EH (cell line): ENCODE data around the gene PDE4D.

ENCODE experiments used
- DNase-seq: peaks from one replicate; pipeline ENCODE4 v3.0.0-alpha.2; 2015; ENCODE audit warnings: low read depth

Gene PDE4D

DNA sequence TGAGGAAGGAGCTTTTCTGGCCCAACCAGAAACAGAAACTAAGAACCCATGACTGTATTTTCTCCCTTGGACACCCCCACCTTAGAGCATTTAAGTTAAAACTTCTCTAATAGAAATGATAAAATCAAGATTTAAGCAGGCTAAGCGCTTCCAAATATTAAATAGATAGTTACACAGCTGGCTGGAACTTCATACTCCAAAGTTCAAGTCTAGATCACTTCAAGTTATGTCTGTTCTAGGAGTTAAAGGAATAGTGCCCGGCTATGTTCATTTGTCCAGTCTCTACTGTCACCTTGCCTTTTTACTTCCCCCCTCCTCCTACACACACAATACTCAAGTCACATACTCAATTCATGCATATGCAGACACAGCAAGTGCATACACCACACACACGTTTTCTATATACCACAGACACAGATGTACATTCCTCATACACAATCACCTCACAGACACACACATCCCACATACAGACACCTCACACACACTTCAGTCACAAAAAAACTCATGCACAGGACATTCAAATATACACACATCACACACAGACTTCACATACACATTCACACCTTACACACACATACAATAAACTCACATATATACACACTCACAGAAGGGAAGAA lies 237.7 kb downstream of the PDE4D start:
- DNase-seq = no peak

DNA sequence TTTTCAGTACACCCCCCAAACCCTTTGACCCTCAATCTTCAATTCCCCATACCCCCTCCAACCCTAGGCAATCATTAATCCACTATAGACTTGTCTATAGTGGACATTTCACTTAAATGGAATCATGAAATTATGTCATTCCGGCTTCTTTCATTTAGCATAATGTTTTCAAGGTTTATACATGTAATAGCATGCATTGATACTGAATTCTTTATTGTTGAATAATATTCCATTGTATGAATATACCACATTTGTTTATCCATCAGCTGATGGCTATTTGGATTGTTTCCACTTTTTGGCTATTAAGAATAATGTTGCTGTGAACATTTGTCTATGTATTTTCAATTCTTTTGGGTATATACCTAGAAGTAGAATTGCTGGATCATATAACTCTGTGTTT lies 238.8 kb downstream of the PDE4D start:
- DNase-seq = no peak

DNA sequence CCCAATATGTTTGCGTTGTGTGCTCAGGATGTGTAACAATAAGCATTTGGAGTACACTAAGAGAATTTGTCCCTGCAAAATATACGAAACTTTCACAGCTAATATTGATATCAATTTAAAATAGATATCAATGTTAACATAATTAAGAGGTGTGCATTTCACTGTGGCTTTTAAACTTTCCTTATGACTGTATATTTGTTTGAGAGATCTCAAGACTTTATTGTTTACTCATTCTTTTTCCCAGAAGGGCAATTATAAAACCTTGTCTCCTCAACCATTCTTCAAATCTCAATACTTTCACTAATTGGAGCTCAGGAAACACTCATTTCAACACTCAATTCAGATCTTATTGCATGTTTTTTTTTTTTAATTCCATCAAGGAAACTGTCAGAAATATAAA lies 241.1 kb downstream of the PDE4D start:
- DNase-seq = no peak

DNA sequence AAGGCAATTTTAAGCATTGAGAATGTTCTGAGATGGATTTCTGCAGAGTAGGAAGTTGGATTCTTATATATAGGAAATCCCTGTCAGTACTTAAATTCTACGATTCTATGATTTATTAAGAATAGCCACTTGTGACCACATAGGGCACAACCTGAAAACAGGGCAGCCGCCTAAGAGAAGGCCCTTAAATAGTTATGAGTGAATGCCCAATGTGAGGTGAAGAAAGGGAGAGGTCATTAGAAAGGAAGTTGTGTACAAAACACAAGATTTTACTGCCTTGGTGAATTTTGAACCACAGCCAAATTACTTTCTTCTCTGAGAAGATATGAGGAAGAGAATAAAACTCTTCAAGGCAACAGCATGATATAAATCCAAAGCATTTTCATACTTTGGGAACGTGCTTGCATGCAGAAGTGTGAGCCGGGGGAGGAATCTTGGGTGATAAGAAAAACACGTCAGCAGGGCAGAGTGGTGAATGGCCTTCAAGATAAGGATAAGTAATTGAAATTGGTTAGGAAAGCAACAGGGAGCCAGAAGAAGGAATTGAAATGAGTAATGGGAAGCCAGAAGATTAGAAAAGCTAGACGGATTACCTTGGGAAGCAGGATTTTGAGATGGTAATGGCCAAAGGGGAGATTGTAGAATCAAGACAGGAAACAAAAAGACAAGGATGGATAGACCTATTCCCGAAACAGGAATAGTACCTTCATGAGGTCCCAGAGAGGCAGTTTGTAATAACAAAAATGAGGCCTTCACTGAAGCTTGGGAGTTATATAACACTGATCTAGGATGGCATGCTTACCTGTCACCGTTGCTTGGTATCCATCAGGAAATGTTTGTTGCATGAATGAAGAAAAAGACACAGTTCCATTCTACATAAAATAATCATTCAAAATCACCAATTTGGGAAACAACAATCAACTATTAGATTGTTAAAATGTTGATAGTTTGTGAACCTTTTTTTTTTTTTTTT lies 244.3 kb downstream of the PDE4D start:
- DNase-seq = no peak

DNA sequence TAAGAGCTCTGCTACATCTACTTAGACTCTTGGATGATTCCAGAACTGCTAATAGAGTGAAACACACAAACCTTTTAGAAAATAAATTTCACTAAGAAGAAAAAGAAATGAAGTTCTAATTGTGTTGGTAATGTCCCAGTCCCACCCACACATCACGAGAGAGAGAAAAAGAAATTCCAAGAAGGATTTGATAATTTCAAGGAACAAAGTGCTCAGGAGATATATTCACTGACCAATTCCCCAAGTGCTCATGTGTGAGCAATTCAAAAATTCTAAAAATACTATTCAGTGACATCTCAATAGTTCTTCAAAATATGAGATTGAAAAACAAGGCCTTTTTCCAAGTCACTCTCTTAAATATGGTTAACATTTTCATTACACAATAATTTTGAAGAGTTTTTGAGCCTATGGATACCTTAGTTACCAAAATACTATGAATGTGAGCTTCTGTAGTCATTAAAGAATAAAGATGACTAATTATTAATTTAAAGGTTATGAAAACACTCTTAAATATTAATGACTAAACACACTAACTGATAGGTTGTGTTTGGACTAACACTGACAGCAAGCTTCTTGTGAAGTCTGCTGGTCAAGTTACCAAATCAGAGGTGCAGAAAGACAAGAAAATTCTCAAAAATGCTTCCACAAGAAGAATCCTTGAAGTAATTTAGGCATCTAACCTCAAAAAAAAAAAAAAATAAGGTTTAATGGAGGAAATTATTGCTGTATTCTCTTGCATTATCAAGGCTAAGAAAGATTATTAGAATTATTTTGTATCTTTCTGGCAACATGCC lies 245.3 kb downstream of the PDE4D start:
- DNase-seq = no peak

DNA sequence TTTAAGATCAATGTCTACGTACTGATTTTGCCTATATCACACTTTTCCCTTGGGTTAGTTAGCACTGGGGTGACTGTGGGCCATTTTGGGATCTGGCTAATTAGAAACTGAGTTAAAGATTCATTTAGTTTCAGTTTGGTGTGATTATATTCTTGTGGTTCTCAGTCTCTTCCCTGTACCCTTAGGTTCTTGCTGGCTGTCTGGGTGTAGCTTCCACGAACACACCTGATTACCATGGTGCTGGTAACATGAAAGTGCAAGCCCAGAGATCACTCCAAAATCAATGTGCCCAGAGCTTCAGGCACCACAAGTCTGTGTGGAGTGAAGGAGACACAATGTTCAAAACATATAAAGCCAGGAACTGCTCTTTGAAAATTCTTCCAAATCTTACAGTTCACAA lies 248.1 kb downstream of the PDE4D start:
- DNase-seq = no peak

DNA sequence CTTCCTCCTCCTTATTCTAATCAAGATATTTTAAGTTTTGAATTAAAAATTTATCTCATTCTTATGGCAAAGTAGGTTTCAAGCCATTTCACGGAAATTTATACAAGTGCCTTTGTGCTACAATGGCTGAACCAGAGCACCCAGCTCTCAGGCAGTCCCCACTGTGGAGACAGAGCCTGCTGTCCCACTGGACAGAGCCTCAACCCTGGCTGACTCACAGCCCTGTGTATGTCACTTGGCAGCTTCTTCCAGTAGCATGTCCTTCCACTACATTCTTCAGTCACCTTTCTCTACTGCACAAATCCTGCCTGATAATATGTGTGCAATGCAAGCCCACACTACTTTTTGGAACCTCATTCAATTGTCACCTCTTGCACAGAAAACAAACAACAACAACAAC lies 253.1 kb downstream of the PDE4D start:
- peak; percentile 4 for DNase-seq

DNA sequence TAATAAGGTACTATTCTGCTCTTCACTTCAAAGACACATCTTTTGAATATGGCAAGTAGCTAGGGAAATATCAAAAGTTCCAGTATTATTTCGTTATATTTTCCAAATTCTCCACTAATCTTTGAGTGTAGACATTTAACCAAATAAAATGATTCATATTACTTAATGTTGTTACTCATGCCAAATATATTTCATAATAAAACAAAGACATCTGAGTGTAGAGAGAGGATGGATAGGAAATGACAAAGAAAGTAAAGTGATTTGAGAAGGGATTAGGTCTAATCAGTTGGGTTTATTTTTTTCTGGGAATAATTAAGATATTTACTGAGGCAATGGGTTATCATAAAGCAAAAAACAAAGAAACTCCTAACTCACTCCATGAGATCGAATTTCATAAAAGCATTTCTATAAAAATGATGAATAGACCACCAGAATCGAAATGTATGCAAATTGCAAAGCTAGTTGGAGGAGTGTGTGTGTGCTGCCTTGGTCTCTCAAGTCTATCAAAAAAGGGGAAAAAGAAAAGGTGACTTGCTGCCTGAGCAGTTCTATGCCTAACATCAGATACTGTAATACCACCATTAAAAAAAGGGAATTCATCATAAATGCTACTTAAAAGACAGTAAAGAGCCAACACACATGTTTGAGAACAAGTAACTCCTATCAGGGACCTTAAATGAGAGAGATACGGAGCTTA lies 255.5 kb downstream of the PDE4D start:
- DNase-seq = no peak

DNA sequence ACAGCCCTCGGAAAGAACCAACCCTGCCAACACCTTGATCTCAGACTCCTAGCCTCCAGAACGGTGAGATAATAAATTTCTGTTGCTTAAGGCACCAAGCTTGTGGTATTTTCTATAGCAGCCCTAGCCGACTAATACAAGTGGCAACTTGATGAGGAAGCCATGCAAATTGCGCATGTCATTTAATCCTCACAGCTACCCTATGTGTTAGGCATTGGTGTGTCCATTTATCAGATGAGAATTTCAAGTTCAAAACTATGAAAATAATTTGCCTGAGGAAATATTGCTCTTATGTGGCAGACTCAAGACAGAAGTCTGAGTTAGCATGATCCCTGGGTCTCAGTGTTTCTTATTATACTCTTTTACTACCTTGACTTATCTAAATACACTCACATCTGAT lies 264.0 kb downstream of the PDE4D start:
- no peak for DNase-seq

DNA sequence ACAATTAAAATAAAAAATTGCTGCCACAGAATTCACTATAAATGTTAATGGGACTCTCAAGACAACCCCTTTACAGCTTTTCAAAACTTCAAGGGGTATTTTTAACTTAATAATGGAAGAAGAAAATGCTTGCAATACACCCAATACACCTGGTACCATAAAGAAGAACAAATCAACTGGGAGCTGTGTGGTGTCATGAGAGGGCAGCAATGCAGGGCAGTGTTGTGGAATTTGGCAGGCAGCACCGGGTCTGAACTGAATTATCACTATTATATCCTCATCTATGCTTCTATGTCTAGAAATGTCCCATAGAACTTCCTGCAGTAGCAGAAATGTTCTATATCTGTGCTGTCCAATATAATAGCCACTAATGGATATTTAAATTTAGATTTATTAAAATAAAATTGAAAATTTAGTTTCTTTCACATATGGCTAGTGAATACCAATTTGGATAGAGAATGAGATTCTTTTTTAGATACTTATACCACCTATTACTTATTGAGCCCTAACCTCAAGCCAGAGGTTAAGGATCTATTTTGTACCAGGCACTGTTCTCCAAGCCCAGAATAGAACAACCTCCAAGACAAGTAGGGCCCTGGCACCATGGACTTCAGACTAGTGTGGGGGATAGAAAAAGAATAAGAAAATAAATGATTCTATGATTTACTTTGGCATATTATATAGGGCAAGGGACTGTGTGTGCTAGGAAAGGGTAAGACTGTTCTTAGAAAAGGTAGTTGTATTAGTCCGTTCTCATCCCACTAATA lies 265.3 kb downstream of the PDE4D start:
- DNase-seq = no peak

DNA sequence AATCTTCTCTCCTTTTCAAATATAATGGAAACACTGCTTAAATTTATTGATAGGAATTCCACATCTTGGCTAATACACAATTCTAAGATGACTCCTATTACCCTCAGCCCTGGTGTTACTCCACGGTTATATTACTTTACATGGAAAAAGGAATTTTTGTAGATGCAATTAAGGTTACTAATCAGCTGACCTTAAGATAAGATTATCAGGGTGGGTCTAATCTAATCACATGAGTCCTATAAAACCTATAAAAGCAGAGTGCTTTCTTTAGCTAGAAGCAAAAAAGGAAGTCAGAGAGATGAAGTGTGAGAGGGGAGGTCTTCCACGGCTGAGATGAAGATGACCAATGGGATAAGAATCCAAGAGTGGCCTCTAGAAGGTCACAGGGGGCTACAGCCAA lies 268.6 kb downstream of the PDE4D start:
- DNase-seq = no peak

DNA sequence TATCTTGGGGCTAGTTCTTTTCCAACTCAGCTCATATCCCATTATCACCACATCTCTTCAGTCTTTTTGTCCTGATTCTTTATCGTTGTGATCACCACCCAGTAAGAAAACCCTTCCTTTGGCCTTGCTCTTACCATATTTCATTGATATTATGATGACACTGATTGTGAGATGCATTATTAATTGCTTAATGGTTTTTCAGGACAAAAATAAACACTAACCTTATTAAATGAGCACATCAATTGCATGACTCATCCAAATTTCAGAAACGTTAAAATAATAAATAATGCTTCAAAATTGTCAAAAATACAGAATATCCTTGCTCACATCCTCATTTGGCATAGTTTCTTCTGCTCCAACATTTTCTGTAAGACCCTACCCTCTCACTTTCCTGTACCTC lies 270.7 kb downstream of the PDE4D start:
- no peak for DNase-seq

DNA sequence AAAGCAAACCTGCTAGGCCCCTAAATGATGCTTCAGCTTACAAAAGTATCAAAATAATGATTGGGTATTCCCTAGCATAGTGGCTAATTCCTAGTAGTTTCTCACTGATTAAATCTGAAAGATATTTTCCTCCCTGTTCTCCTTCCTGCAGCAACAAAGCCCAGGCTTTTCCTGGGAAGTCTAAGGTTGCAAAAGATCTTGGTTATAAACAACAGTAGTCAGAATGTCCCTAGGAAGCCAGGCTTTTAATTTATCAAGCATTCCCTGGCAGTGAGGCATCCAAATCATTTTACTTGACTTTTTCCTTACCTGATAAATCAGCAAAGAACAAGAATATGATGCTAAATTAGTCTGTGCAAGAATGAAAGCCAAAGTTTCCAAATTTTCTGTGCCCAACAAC lies 272.0 kb downstream of the PDE4D start:
- no peak for DNase-seq

DNA sequence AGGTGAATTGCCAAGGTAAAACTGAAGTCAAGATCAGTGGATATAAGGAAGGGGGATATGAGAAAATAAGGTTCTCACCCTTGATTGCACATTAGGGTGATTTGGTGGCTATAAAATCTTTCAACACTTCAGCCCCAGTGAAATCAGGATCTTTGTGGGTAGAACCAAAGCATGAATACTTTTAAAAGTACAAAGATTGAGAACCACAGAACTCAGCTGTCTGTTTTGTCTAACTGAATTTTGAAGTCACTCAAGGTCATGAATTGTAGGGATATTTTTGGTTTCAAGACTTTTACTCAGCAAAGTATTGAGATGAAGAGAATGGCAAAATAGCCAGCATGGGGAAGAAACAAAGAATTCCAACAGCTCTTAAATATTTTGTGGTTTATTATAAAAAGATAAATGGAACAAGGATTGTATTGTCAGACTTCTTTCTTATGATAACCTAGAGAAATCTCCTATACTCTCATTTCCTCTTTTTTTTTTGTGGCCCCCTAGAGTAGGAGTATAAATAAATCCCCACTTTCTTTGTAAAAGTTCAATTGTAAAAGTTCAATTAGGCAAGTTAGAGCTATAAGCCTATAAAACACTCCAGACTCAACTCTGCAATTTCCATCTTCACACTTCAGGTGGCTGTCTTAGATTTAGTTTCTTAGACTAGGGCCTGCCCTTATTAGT lies 272.9 kb downstream of the PDE4D start:
- DNase-seq = peak; percentile 13

DNA sequence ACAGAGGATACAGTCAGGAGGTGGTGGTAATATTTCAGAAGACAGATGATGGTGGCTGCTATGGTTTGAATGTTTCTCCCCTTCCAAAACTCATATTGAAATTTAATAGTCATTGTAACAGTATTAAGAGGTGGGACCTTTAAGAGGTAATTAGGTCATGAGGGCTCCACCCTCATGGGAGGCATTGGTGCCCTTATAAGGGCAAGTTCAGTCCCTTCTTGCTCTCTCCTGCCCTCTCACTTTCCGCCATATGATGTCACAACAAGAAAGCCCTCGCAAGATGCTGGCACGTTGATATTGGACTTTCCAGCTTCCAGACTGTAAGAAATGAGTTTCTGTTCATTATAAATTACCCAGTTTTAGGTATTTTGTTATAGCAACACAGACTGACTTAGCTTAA lies 274.9 kb downstream of the PDE4D start:
- DNase-seq = no peak

DNA sequence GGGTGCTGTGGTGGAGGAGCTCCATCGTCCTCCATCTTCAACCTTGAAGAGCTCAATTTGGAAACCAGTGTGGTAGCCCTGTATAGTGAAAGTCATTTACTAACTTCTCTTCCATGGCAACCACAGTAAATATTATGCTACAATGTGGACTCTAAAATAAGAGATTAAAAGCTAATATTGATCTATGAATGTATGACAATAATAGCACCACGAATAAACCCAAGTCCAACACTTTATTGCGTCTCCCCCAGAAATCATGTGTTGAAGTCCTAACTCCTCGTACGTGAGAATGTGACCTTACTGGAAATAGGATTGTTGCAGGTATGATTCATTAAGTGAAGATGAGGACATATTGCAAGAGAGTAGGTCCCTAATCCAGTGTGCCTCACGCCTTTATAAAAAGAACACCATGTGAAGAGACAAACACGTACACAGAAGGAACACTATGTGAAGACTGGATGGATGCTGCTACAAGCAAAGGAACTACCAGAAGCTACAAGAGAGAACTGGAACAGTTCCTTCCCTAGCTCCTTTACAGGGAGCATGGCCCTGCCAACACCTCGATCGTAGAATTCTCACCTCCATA lies 276.2 kb downstream of the PDE4D start:
- no peak for DNase-seq

DNA sequence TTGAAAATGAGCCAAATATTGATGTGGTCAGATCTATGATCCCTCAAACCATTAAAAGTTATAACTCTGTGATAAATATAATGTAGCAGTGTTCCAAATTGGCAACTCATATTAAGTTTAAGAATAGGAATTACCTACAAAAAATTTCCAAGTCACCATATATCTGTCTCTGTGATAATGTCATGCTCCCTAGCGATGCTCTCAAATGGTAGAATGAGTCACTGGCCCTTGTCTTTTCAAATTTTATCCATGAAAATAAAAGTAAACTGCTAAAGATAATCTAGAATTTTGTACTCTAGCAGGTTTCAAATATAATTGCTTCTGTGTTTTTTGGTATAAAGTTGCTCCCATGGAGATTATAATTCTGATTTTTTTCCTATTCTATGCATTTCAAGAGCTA lies 277.1 kb downstream of the PDE4D start:
- DNase-seq = no peak

DNA sequence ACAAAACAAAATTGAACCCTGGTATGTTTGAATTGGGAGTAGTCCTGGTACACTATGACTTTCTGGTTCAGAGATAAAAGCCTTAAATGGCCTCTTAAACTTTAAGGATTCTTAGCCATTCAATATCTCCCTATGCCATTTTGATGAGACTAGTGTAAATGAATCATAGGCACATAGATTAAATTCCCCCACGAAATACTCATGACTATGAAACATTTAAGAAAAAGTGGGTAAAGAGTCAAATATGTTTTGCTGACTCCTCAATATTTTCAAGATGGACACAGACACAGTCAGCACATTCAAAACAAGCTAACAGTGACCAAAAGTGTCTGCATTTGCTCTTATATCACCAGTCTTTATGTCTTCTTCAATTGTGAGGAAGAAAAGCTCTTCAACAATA lies 278.3 kb downstream of the PDE4D start:
- peak; percentile 51 for DNase-seq

DNA sequence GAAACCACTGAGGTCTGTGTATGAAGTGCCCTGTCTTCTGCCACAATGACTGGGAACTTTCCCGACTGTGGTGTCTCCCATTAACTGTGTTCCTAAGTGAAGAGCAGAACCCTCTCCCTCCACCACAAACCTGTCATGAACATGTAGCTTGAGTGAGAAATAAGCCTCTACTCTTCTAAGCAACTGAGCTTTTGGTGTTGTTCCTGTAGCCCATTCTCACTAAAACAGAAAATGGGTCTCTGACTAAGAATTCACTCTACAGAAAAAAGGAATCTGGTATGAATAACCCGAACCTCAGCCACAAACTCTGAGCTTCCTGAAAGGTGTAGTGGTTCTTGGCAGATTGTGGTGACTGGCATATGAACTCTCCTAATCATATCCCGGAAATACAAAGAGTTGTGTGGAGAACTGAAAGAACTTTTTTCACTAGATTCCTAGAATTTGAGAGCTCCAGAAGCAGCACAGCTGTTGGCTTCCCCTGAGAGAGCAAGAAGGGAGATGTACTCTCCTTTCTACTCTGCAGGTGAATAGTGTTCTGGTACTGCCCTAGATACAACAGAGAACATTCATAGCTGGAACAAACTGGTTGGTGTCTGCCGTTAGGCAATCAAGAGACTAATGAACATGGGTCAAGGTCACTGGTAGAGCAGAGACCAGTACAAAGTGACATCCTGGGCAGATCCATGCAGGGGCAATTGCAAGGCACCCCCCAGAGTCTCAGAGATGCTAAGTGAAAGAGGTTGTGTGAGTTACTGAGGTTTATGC lies 283.8 kb downstream of the PDE4D start:
- DNase-seq = no peak

DNA sequence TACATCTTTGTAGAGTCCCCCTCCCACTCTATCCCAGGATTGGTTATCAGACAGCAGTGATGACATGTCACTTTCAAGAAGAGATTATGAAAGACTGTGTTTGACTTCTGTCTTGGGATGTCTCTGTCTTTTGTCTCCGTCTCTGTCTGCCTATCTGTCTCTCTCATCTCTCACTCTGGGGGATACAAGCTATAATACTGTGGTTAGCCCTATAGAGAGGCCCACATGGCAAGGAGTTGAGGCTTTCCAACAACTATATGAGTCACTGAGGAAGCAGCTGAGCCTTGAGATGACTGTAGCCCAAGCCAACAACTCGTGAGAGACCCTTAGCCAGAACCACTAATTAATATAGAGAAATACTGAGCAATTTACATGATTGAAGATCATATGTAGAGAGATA lies 284.8 kb downstream of the PDE4D start:
- peak; percentile 31 for DNase-seq
